ENCODE measurements around the gene LRRN4CL. TPM values are rescaled to one million over a fixed set of nuclear protein-coding genes. Genes with fewer than 3 reads are reported as not detected.

The LRRN4CL gene
- total and polyA plus RNA-seq, 2 of the 4 experiments (the other 2 are of a cell fraction): 0.36 to 0.84 TPM

DNA sequence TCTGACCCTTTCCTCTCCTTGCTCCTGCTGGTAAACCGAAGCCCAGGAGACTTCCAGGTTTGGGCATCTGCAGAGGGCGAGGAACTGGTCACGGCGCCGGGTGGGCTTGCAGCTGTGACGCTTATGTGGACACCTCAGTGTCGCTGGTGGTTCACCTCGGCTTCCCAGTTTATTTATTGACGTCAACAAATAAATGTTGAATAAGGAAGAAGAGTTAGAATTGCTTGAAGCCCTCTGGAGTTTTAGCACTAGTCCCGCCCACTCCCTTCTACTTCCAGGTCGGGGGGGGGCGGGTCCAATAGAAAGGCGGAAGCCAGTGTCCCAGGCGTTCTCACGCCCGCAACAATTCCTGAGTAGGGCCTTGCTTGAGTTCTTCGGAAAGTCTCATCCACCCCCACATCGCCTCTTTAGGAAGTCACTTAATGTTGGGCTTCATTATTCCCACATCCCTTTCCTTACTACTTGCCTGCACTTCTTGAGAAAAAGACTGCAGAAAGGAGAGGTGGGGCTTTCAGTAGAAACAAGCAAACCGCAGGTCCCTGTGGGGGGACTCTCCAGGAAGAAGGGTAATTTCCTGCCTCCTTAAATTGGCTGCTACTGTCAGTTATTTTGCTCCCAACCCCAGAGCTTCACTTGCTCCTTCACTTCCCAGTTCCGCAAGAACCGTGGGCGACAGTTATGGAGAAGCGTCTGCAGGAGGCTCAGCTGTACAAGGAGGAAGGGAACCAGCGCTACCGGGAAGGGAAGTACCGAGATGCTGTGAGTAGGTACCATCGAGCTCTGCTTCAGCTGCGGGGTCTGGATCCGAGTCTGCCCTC, 39.0 kb upstream of the LRRN4CL start, which contains the start of gene TTC9C:
TSS of gene TTC9C (plus strand) at position 316 of the 818 bp plus-strand sequence. CDS start at position 679, 363 bp downstream.
- Histone ChIP-seq H3K9me1 (ENCODE audit: insufficient read depth, low read length) (no peaks in the 10 kb centered on the region), H3K79me1 (ENCODE audit: low read depth in 1 of 2, low read length in 2 of 2) (peaks cover 7 to 31% of the 10 kb centered on the region in 2 experiments; a peak in 3 of 4 replicates), H3K27ac (ENCODE audit: insufficient read depth, low read length) (peak within 1 kb of the TSS; percentile 94), H3K4me1 (ENCODE audit: control insufficient read depth, insufficient read depth, low read length) (peaks cover 4% of the 10 kb centered on the region), H3K27me3 (ENCODE audit: control insufficient read depth, insufficient read depth, low read length) (no peaks in the 10 kb centered on the region), H3K23ac (ENCODE audit: low read depth, low read length) (peak within 1 kb of the TSS; percentile 98), H4K91ac (ENCODE audit: insufficient read depth, low read depth, low read length) (peak within 1 kb of the TSS; percentile 99), H2AK5ac (ENCODE audit: low read depth, low read length) (peak within 1 kb of the TSS; percentile 94), H3K18ac (ENCODE audit: low read depth, low read length) (peak within 1 kb of the TSS; percentile 82), H2AFZ (replicated peaks; ENCODE audit: low read length, poor library complexity) (peak within 1 kb of the TSS; percentile 98), H4K20me1 (ENCODE audit: insufficient read depth, low read length) (peaks cover 40% of the 10 kb centered on the region), H2BK120ac (ENCODE audit: low read depth, low read length) (peak within 1 kb of the TSS; percentile 95), H3K56ac (ENCODE audit: extremely low read depth, insufficient read depth, low read length) (peak within 1 kb of the TSS; percentile 99), H3K9me3 (ENCODE audit: control insufficient read depth, insufficient read depth, low read length) (no peaks in the 10 kb centered on the region), H2AK9ac (replicated peaks; ENCODE audit: low read depth, low read length, poor library complexity) (peak within 1 kb of the TSS; percentile 99), H3K14ac (replicated peaks; ENCODE audit: low read depth, low read length) (peak within 1 kb of the TSS; percentile 99), H3K9ac (ENCODE audit: low read depth, low read length) (peak within 1 kb of the TSS; percentile 88), H2BK20ac (ENCODE audit: low read depth, low read length) (peak within 1 kb of the TSS; percentile 68; the same call in 1 of the 2 replicates), H2BK15ac (ENCODE audit: low read depth, low read length) (peak within 1 kb of the TSS; percentile 93; the same call in 1 of the 3 replicates), H3K36me3 (ENCODE audit: control insufficient read depth, insufficient read depth, low read length) (peaks cover 4% of the 10 kb centered on the region), H4K8ac (ENCODE audit: low read depth in 2 of 2, low read length in 2 of 2) (peak within 1 kb of the TSS; percentile 98 to 100), H4K5ac (ENCODE audit: low read depth, low read length) (peak within 1 kb of the TSS; percentile 93), H3K4me3 (ENCODE audit: insufficient read depth, low read depth, low read length) (peak within 1 kb of the TSS; percentile 85), H2BK5ac (ENCODE audit: low read depth, low read length, poor library complexity, severe bottlenecking) (peak within 1 kb of the TSS; percentile 95), H3K4ac (ENCODE audit: low read depth, low read length) (peak within 1 kb of the TSS; percentile 98), H3K4me2 (ENCODE audit: low read depth, low read length) (peak within 1 kb of the TSS; percentile 91)
- DNase-seq (peak; percentile 84), ATAC-seq (ENCODE audit: low read depth) (peak; percentile 44)
- WGBS, 2 experiments (ENCODE audit: extremely low coverage in 2 of 2, insufficient read length in 1 of 2): 0% methylated on average over 4 of the region's 29 CpGs; no CpG with 5 or more reads in 1 of the 2 experiments
- TF ChIP-seq MAZ (IDR thresholded peaks at IDR 0.05; ENCODE audit: borderline replicate concordance, low read depth, low read length): peak; percentile 18; the same call in 1 of the 2 replicates
- no peak for TF ChIP-seq MXI1 (IDR thresholded peaks at IDR 0.05; ENCODE audit: borderline replicate concordance, low read depth, low read length)
- TF ChIP-seq POLR2A (IDR thresholded peaks at IDR 0.05; ENCODE audit: low read depth, low read length): peak; percentile 58; the same call in 1 of the 2 replicates
- in situ Hi-C loops (cut with MboI; ENCODE audit: low sequenced_read_pairs): no loop called here
- intact Hi-C loops (cut with micrococcal nuclease): loop anchor here (5.0 kb wide), 2 partner anchors 34 to 134 kb away; partner anchors contain the start of gene POLR2G
- ChIA-PET POLR2A (ENCODE audit: unreplicated experiment) (interaction anchor here (1.4 to 1.8 kb wide), 2 partner anchors 18 to 113 kb away, joined by 5 to 7 read pairs; no protein-coding TSS in a partner anchor), CTCF (interaction anchor here (0.6 kb wide), 1 partner anchor 333 kb away, joined by 3 read pairs; no protein-coding TSS in a partner anchor)
- BruUV-seq (replicated peaks): TSS peak; percentile 81
- dilution Hi-C loops (cut with HindIII; ENCODE audit: low sequenced_read_pairs, unreplicated experiment): no loop called here
